ENCODE results near the gene BUB3.
"Not testable (repeated sequence)": the region's sequence is repeated elsewhere in the genome, so short reads cannot be mapped to it uniquely, and the experiment has no call there.

BUB3 gene

GRCh38 chr10:123165445-123166072 lies 11.4 kb downstream of the BUB3 start:
- TF ChIP-seq CTCF (conservative IDR thresholded peaks at IDR 0.05; ENCODE audit: low read depth), result no peak
- H3K27ac ChIP-seq, result no peak overlapping the region
- POLR2A ChIA-PET (ENCODE audit: low non-redundant PET), result no interaction called here
- DNase-seq (ENCODE audit: low spot score), result no peak
- CTCF ChIA-PET, result interaction anchor here (0.9 kb wide), 1 partner anchor 122 kb away, joined by 3 read pairs; no protein-coding TSS in a partner anchor

- TF ChIP-seq CTCF (conservative IDR thresholded peaks at IDR 0.05; ENCODE audit: low read depth), result no peak
- no peak overlapping the region for H3K27ac ChIP-seq
- ChIA-PET CTCF (interaction anchor here (0.6 kb wide), 1 partner anchor 250 kb away, joined by 6 read pairs; no protein-coding TSS in a partner anchor), POLR2A (ENCODE audit: low non-redundant PET) (no interaction called here)
- no peak for DNase-seq (ENCODE audit: low spot score)
Observed at GRCh38 chr10:123166618-123167017, 12.4 kb downstream of the BUB3 start.

- H3K27ac ChIP-seq, result no peak overlapping the region
- CTCF ChIA-PET, result interaction anchor here (0.6 kb wide), 1 partner anchor 724 kb away, joined by 3 read pairs; no protein-coding TSS in a partner anchor
- DNase-seq (ENCODE audit: low spot score), result no peak
- POLR2A ChIA-PET (ENCODE audit: low non-redundant PET), result no interaction called here
- TF ChIP-seq CTCF (conservative IDR thresholded peaks at IDR 0.05; ENCODE audit: low read depth), result no peak
Observed at GRCh38 chr10:123170961-123171360, 16.8 kb downstream of the BUB3 start.

GRCh38 chr10:123171616-123172015 lies 17.4 kb downstream of the BUB3 start:
- CTCF ChIA-PET; DNase-seq (ENCODE audit: low spot score); H3K27ac ChIP-seq; POLR2A ChIA-PET (ENCODE audit: low non-redundant PET): not testable (repeated sequence)

GRCh38 chr10:123175389-123176387 lies 21.5 kb downstream of the BUB3 start:
- ChIA-PET POLR2A (ENCODE audit: low non-redundant PET) (no interaction called here), CTCF (interaction anchor here (0.7 kb wide), 1 partner anchor 205 kb away, joined by 3 read pairs; no protein-coding TSS in a partner anchor)
- no peak overlapping the region for H3K27ac ChIP-seq
- DNase-seq (ENCODE audit: low spot score), result no peak
- TF ChIP-seq CTCF (conservative IDR thresholded peaks at IDR 0.05; ENCODE audit: low read depth), result no peak

GRCh38 chr10:123178390-123178789 lies 24.2 kb downstream of the BUB3 start:
- POLR2A ChIA-PET (ENCODE audit: low non-redundant PET); H3K27ac ChIP-seq; DNase-seq (ENCODE audit: low spot score); CTCF ChIA-PET: not testable (repeated sequence)

- no peak for DNase-seq (ENCODE audit: low spot score)
- ChIA-PET CTCF (no interaction called here), POLR2A (ENCODE audit: low non-redundant PET) (no interaction called here)
- no peak for TF ChIP-seq CTCF (conservative IDR thresholded peaks at IDR 0.05; ENCODE audit: low read depth)
- no peak overlapping the region for H3K27ac ChIP-seq
Observed at GRCh38 chr10:123180101-123181090, 26.2 kb downstream of the BUB3 start.
